ENCODE measurements around the gene PSMD2.

PSMD2 gene

GRCh38 chr3:184314363-184314699, 15.3 kb downstream of the PSMD2 start, which contains the start of gene EIF4G1:
Gene EIF4G1 (plus strand): TSS chr3:184314606. CDS start chr3:184315797, 1,191 bp downstream.
- no peak for TF ChIP-seq CTCF (IDR thresholded peaks at IDR 0.05; ENCODE audit: extremely low read depth, missing control alignments)
- DNase-seq (ENCODE audit: low spot score) = peak; percentile 99

GRCh38 chr3:184314700-184315542, 15.9 kb downstream of the PSMD2 start:
- no peak for TF ChIP-seq CTCF (IDR thresholded peaks at IDR 0.05; ENCODE audit: extremely low read depth, missing control alignments)
- DNase-seq (ENCODE audit: low spot score) = peak; percentile 75

- TF ChIP-seq CTCF (IDR thresholded peaks at IDR 0.05; ENCODE audit: extremely low read depth, missing control alignments) = no peak
Observed at GRCh38 chr3:184315543-184315867, 16.5 kb downstream of the PSMD2 start.

GRCh38 chr3:184315871-184316661, 17.0 kb downstream of the PSMD2 start:
- DNase-seq (ENCODE audit: low spot score) = peak; percentile 21
- no peak for TF ChIP-seq CTCF (IDR thresholded peaks at IDR 0.05; ENCODE audit: extremely low read depth, missing control alignments)

More at GRCh38 chr3:184315543-184315867, 16.5 kb downstream of the PSMD2 start:
- peak; percentile 32 for DNase-seq (ENCODE audit: low spot score)

GRCh38 chr3:184316792-184317191, 17.8 kb downstream of the PSMD2 start:
- peak; percentile 5 for DNase-seq (ENCODE audit: low spot score)
- TF ChIP-seq CTCF (IDR thresholded peaks at IDR 0.05; ENCODE audit: extremely low read depth, missing control alignments) = no peak

- no peak for TF ChIP-seq CTCF (IDR thresholded peaks at IDR 0.05; ENCODE audit: extremely low read depth, missing control alignments)
Observed at GRCh38 chr3:184317201-184317600, 18.2 kb downstream of the PSMD2 start.

GRCh38 chr3:184320104-184320445, 21.0 kb downstream of the PSMD2 start:
- TF ChIP-seq CTCF (IDR thresholded peaks at IDR 0.05; ENCODE audit: extremely low read depth, missing control alignments) = no peak
- no peak for DNase-seq (ENCODE audit: low spot score)

More at GRCh38 chr3:184317201-184317600, 18.2 kb downstream of the PSMD2 start:
- DNase-seq (ENCODE audit: low spot score) = peak; percentile 7
